ENCODE measurements around the gene LGR6. TPM values are rescaled to one million over a fixed set of nuclear protein-coding genes. Genes with fewer than 3 reads are reported as not detected.
"Not testable (repeated sequence)": the region's sequence is repeated elsewhere in the genome, so short reads cannot be mapped to it uniquely, and the experiment has no call there.

Gene LGR6
- total RNA-seq, 2 experiments from 2014 or later = 0.26 TPM; not detected in 1

GRCh38 chr1:202162047-202162417, 31.6 kb upstream of the LGR6 start:
- CTCF ChIA-PET = interaction anchor here (0.6 to 6.2 kb wide), 11 partner anchors 9 to 181 kb away, joined by 3 to 32 read pairs (median 4); partner anchors contain the start of gene LGR6
- peaks cover 23% of the 10 kb centered on the region for H3K36me3 Mint-ChIP-seq
- ATAC-seq (peak; percentile 43), DNase-seq (peak; percentile 86)
- H3K27ac Mint-ChIP-seq = peak overlapping the region; percentile 99
- peaks cover 75% of the 10 kb centered on the region for H3K4me1 Mint-ChIP-seq
- H3K4me3 Mint-ChIP-seq = peak overlapping the region; percentile 98
- H3K9me3 Mint-ChIP-seq (ENCODE audit: low read depth) = no peaks in the 10 kb centered on the region
- no peaks in the 10 kb centered on the region for H3K27me3 Mint-ChIP-seq

- peak overlapping the region; percentile 98 for H3K4me3 Mint-ChIP-seq
- H3K9me3 Mint-ChIP-seq (ENCODE audit: low read depth) = no peaks in the 10 kb centered on the region
- H3K27me3 Mint-ChIP-seq = no peaks in the 10 kb centered on the region
- H3K36me3 Mint-ChIP-seq = peaks cover 18% of the 10 kb centered on the region
- CTCF ChIA-PET = interaction anchor here (0.6 to 6.2 kb wide), 12 partner anchors 8 to 180 kb away, joined by 3 to 32 read pairs (median 3); partner anchors contain the start of genes LGR6 and UBE2T
- ATAC-seq (peak; percentile 25), DNase-seq (peak; percentile 65)
- peaks cover 72% of the 10 kb centered on the region for H3K4me1 Mint-ChIP-seq
- H3K27ac Mint-ChIP-seq = peak overlapping the region; percentile 99
Observed at GRCh38 chr1:202162418-202163280, 30.9 kb upstream of the LGR6 start.

- ATAC-seq (no peak), DNase-seq (peak; percentile 54)
- H3K27ac Mint-ChIP-seq = peak overlapping the region; percentile 99
- H3K36me3 Mint-ChIP-seq = peaks cover 12% of the 10 kb centered on the region
- H3K9me3 Mint-ChIP-seq (ENCODE audit: low read depth) = no peaks in the 10 kb centered on the region
- peaks cover 64% of the 10 kb centered on the region for H3K4me1 Mint-ChIP-seq
- H3K27me3 Mint-ChIP-seq = no peaks in the 10 kb centered on the region
- CTCF ChIA-PET = interaction anchor here (0.9 to 6.2 kb wide), 8 partner anchors 8 to 178 kb away, joined by 3 to 32 read pairs (median 10); partner anchors contain the start of genes LGR6 and UBE2T
- peak overlapping the region; percentile 98 for H3K4me3 Mint-ChIP-seq
Observed at GRCh38 chr1:202163281-202164270, 30.0 kb upstream of the LGR6 start.

GRCh38 chr1:202164271-202165037, 29.1 kb upstream of the LGR6 start:
- Mint-ChIP-seq H3K9me3 (ENCODE audit: low read depth) (no peaks in the 10 kb centered on the region), H3K27me3 (no peaks in the 10 kb centered on the region), H3K27ac (peak overlapping the region; percentile 79), H3K4me1 (peaks cover 60% of the 10 kb centered on the region), H3K4me3 (peak overlapping the region; percentile 56), H3K36me3 (peaks cover 3% of the 10 kb centered on the region)
- DNase-seq = peak; percentile 91
- peak; percentile 49 for ATAC-seq
- CTCF ChIA-PET = interaction anchor here (3.4 to 6.2 kb wide), 2 partner anchors 9 to 19 kb away, joined by 22 to 32 read pairs; no protein-coding TSS in a partner anchor

GRCh38 chr1:202165267-202165941, 28.2 kb upstream of the LGR6 start:
- no peaks in the 10 kb centered on the region for H3K27me3 Mint-ChIP-seq
- CTCF ChIA-PET = interaction anchor here (1.3 to 6.2 kb wide), 3 partner anchors 10 to 269 kb away, joined by 3 to 32 read pairs (median 22); no protein-coding TSS in a partner anchor
- DNase-seq (peak; percentile 55), ATAC-seq (no peak)
- H3K4me3 Mint-ChIP-seq = peak overlapping the region; percentile 56
- no peaks in the 10 kb centered on the region for H3K36me3 Mint-ChIP-seq
- peaks cover 59% of the 10 kb centered on the region for H3K4me1 Mint-ChIP-seq
- H3K9me3 Mint-ChIP-seq (ENCODE audit: low read depth) = no peaks in the 10 kb centered on the region
- H3K27ac Mint-ChIP-seq = peak overlapping the region; percentile 79

GRCh38 chr1:202165942-202166843, 27.4 kb upstream of the LGR6 start:
- DNase-seq = no peak
- Mint-ChIP-seq H3K9me3 (ENCODE audit: low read depth) (no peaks in the 10 kb centered on the region), H3K36me3 (no peaks in the 10 kb centered on the region), H3K4me1 (peaks cover 64% of the 10 kb centered on the region), H3K27me3 (no peaks in the 10 kb centered on the region), H3K27ac (peak overlapping the region; percentile 79), H3K4me3 (no peak overlapping the region)
- no peak for ATAC-seq
- CTCF ChIA-PET = interaction anchor here (1.3 to 3.4 kb wide), 2 partner anchors 11 to 270 kb away, joined by 3 to 22 read pairs; no protein-coding TSS in a partner anchor

- ATAC-seq; DNase-seq; H3K4me3 Mint-ChIP-seq; H3K27me3 Mint-ChIP-seq; H3K9me3 Mint-ChIP-seq (ENCODE audit: low read depth); H3K36me3 Mint-ChIP-seq: not testable (repeated sequence)
- Mint-ChIP-seq H3K4me1 (peaks cover 57% of the 10 kb centered on the region), H3K27ac (peak overlapping the region; percentile 28)
- CTCF ChIA-PET = interaction anchor here (3.4 kb wide), 1 partner anchor 12 kb away, joined by 22 read pairs; no protein-coding TSS in a partner anchor
Observed at GRCh38 chr1:202167054-202167453, 26.5 kb upstream of the LGR6 start.

GRCh38 chr1:202167708-202168415, 25.7 kb upstream of the LGR6 start:
- H3K4me3 Mint-ChIP-seq = no peak overlapping the region
- no peak for DNase-seq
- H3K36me3 Mint-ChIP-seq = no peaks in the 10 kb centered on the region
- H3K27ac Mint-ChIP-seq = no peak overlapping the region
- H3K4me1 Mint-ChIP-seq = peaks cover 49% of the 10 kb centered on the region
- ATAC-seq = no peak
- no peaks in the 10 kb centered on the region for H3K27me3 Mint-ChIP-seq
- CTCF ChIA-PET = interaction anchor here (3.4 kb wide), 1 partner anchor 13 kb away, joined by 22 read pairs; no protein-coding TSS in a partner anchor
- no peaks in the 10 kb centered on the region for H3K9me3 Mint-ChIP-seq (ENCODE audit: low read depth)

GRCh38 chr1:202168861-202169260, 24.7 kb upstream of the LGR6 start:
- Mint-ChIP-seq H3K9me3 (ENCODE audit: low read depth) (no peaks in the 10 kb centered on the region), H3K4me1 (peaks cover 39% of the 10 kb centered on the region), H3K4me3 (no peak overlapping the region), H3K27me3 (no peaks in the 10 kb centered on the region), H3K36me3 (no peaks in the 10 kb centered on the region), H3K27ac (no peak overlapping the region)
- ATAC-seq (no peak), DNase-seq (no peak)
- CTCF ChIA-PET = no interaction called here

GRCh38 chr1:202170726-202171125, 22.9 kb upstream of the LGR6 start:
- DNase-seq (no peak), ATAC-seq (no peak)
- Mint-ChIP-seq H3K27me3 (no peaks in the 10 kb centered on the region), H3K4me3 (no peak overlapping the region), H3K36me3 (no peaks in the 10 kb centered on the region), H3K9me3 (ENCODE audit: low read depth) (no peaks in the 10 kb centered on the region), H3K4me1 (peaks cover 20% of the 10 kb centered on the region), H3K27ac (no peak overlapping the region)
- CTCF ChIA-PET = interaction anchor here (0.7 to 2.6 kb wide), 7 partner anchors 9 to 143 kb away, joined by 3 to 26 read pairs (median 4); partner anchors contain the start of gene PTPN7
